Measurements from ENCODE around the gene WDFY4. TPM values are rescaled to one million over a fixed set of nuclear protein-coding genes. Genes with fewer than 3 reads are reported as not detected.

The WDFY4 gene
- total RNA-seq, 1 experiment from 2014 or later, result 0.22 TPM

DNA sequence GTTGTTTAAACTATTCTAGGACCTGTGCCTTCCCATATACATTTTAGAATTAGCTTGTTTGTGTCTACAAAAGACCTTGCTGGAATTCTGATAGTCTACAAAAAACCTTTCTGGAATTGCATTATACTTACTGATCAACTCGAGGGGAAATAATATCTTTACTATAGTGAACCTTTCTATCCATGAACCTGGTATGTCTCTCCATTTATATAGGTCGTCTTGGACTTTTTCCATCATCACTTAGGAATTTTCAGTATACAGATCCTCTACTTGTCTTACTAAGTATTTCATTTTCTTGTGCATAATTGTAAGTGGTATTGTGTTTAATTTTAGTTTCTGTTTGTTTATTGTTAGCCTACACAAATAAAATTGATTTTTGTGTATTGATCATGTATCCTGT lies 101.1 kb downstream of the WDFY4 start:
- Histone ChIP-seq H3K27ac (ENCODE audit: low read depth, low read length) (no peak overlapping the region), H2AFZ (ENCODE audit: low read depth, low read length, poor library complexity, severe bottlenecking) (no peak overlapping the region), H3K4me1 (ENCODE audit: control insufficient read depth in 1 of 2, insufficient read depth in 2 of 2, low read length in 2 of 2) (no peaks in the 10 kb centered on the region), H3K36me3 (ENCODE audit: control insufficient read depth in 1 of 2, insufficient read depth in 2 of 2, low read length in 2 of 2) (no peaks in the 10 kb centered on the region), H3K9ac (ENCODE audit: low read length) (no peak overlapping the region), H3K27me3 (ENCODE audit: insufficient read depth, low read length) (peaks cover 53% of the 10 kb centered on the region), H3K4me3 (replicated peaks in 1 of 2; ENCODE audit: low read depth in 1 of 2, low read length in 2 of 2) (no peak overlapping the region), H3K79me2 (ENCODE audit: insufficient read depth, low read length) (no peaks in the 10 kb centered on the region), H3K9me2 (ENCODE audit: insufficient read depth) (no peaks in the 10 kb centered on the region), H3K9me3 (ENCODE audit: control insufficient read depth in 1 of 2, insufficient read depth in 1 of 2, low read depth in 1 of 2, low read length in 2 of 2) (no peaks in the 10 kb centered on the region), H4K20me1 (ENCODE audit: insufficient read depth) (no peaks in the 10 kb centered on the region), H3K4me2 (ENCODE audit: low read length) (no peak overlapping the region)
- ChIA-PET POLR2A (no interaction called here), CTCF (no interaction called here), RAD21 (ENCODE audit: low non-redundant PET in 1 of 2, low total read pairs in 2 of 2, uncharacterized antibody in 2 of 2, unreplicated experiment in 2 of 2) (interaction anchor here in 1 of 2 experiments (0.7 kb wide), 1 partner anchor 258 kb away, joined by 8 read pairs; no protein-coding TSS in a partner anchor)
- TF ChIP-seq EGR1 (IDR thresholded peaks at IDR 0.05; ENCODE audit: low read depth) (no peak), EZH2 (IDR thresholded peaks at IDR 0.05) (no peak), SP1 (IDR thresholded peaks at IDR 0.05; ENCODE audit: low read depth) (no peak), POLR2AphosphoS5 (IDR thresholded peaks at IDR 0.05; ENCODE audit: low read depth, low read length) (no peak), ELF1 (IDR thresholded peaks at IDR 0.05; ENCODE audit: borderline replicate concordance, low read depth) (no peak), JUND (IDR thresholded peaks at IDR 0.05) (no peak), CBX3 (IDR thresholded peaks at IDR 0.05; ENCODE audit: low read depth) (no peak), YY1 (IDR thresholded peaks at IDR 0.05; ENCODE audit: extremely low read depth, insufficient replicate concordance, low read depth, low read length) (no peak), SIN3A (IDR thresholded peaks at IDR 0.05; ENCODE audit: low read depth) (no peak), RAD21 (IDR thresholded peaks at IDR 0.05; ENCODE audit: low read depth) (no peak), ZFX (IDR thresholded peaks at IDR 0.05) (no peak), TCF7L2 (IDR thresholded peaks at IDR 0.05; ENCODE audit: borderline replicate concordance, extremely low read depth, insufficient read depth, insufficient read length) (no peak), ZNF274 (IDR thresholded peaks at IDR 0.05; ENCODE audit: low read depth, low read length) (no peak), CEBPB (IDR thresholded peaks at IDR 0.05; ENCODE audit: low read depth) (no peak), EZH2phosphoT487 (IDR thresholded peaks at IDR 0.05; ENCODE audit: borderline replicate concordance) (no peak)
- TF ChIP-seq, protein P1, sequence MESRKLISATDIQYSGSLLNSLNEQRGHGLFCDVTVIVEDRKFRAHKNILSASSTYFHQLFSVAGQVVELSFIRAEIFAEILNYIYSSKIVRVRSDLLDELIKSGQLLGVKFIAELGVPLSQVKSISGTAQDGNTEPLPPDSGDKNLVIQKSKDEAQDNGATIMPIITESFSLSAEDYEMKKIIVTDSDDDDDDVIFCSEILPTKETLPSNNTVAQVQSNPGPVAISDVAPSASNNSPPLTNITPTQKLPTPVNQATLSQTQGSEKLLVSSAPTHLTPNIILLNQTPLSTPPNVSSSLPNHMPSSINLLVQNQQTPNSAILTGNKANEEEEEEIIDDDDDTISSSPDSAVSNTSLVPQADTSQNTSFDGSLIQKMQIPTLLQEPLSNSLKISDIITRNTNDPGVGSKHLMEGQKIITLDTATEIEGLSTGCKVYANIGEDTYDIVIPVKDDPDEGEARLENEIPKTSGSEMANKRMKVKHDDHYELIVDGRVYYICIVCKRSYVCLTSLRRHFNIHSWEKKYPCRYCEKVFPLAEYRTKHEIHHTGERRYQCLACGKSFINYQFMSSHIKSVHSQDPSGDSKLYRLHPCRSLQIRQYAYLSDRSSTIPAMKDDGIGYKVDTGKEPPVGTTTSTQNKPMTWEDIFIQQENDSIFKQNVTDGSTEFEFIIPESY (IDR thresholded peaks at IDR 0.05; ENCODE audit: extremely low read depth, insufficient replicate concordance, low read length), result no peak
- TF ChIP-seq, protein P2, sequence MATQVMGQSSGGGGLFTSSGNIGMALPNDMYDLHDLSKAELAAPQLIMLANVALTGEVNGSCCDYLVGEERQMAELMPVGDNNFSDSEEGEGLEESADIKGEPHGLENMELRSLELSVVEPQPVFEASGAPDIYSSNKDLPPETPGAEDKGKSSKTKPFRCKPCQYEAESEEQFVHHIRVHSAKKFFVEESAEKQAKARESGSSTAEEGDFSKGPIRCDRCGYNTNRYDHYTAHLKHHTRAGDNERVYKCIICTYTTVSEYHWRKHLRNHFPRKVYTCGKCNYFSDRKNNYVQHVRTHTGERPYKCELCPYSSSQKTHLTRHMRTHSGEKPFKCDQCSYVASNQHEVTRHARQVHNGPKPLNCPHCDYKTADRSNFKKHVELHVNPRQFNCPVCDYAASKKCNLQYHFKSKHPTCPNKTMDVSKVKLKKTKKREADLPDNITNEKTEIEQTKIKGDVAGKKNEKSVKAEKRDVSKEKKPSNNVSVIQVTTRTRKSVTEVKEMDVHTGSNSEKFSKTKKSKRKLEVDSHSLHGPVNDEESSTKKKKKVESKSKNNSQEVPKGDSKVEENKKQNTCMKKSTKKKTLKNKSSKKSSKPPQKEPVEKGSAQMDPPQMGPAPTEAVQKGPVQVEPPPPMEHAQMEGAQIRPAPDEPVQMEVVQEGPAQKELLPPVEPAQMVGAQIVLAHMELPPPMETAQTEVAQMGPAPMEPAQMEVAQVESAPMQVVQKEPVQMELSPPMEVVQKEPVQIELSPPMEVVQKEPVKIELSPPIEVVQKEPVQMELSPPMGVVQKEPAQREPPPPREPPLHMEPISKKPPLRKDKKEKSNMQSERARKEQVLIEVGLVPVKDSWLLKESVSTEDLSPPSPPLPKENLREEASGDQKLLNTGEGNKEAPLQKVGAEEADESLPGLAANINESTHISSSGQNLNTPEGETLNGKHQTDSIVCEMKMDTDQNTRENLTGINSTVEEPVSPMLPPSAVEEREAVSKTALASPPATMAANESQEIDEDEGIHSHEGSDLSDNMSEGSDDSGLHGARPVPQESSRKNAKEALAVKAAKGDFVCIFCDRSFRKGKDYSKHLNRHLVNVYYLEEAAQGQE (IDR thresholded peaks at IDR 0.05; ENCODE audit: low read depth), result no peak
- TF ChIP-seq, protein P3, sequence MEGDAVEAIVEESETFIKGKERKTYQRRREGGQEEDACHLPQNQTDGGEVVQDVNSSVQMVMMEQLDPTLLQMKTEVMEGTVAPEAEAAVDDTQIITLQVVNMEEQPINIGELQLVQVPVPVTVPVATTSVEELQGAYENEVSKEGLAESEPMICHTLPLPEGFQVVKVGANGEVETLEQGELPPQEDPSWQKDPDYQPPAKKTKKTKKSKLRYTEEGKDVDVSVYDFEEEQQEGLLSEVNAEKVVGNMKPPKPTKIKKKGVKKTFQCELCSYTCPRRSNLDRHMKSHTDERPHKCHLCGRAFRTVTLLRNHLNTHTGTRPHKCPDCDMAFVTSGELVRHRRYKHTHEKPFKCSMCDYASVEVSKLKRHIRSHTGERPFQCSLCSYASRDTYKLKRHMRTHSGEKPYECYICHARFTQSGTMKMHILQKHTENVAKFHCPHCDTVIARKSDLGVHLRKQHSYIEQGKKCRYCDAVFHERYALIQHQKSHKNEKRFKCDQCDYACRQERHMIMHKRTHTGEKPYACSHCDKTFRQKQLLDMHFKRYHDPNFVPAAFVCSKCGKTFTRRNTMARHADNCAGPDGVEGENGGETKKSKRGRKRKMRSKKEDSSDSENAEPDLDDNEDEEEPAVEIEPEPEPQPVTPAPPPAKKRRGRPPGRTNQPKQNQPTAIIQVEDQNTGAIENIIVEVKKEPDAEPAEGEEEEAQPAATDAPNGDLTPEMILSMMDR (IDR thresholded peaks at IDR 0.05 in 2 of 3, conservative IDR thresholded peaks at IDR 0.05 in 1 of 3; ENCODE audit: borderline replicate concordance in 1 of 3, insufficient read depth in 1 of 3, low read depth in 2 of 3, low read length in 2 of 3), result no peak
- BruUV-seq (replicated peaks), result no TSS peak
- intact Hi-C loops (cut with micrococcal nuclease), result no loop called here
- ATAC-seq (no peak), DNase-seq (ENCODE audit: low read depth, low spot score) (no peak)
